OCI-LY3 (cell line): Measurements from ENCODE around the gene BUD31.

ENCODE experiments used
- H2AFZ ChIP-seq: fragments of 200-600, 300-600 bp; shearing (Covaris generic); 2 replicates; pipeline ENCODE4 v1.6.0; 2014; ENCODE audit warnings: antibody characterized with exemption, low read depth, low read length
- H3K27ac ChIP-seq: fragments of 200-600, 300-600 bp; sonication (generic); 2 replicates; pipeline ENCODE4 v1.5.1; 2014; ENCODE audit warnings: mild to moderate bottlenecking, low read length, moderate library complexity, mixed read lengths
- H3K27me3 ChIP-seq: fragments of 200-600, 300-600 bp; sonication (generic); 2 replicates; pipeline ENCODE4 v1.6.1; 2014; ENCODE audit warnings: low read depth, low read length, mixed read lengths
- H3K36me3 ChIP-seq: fragments of 200-600, 300-600 bp; sonication (generic); replicated peaks from 2 replicates; pipeline ENCODE3; 2014; ENCODE audit warnings: low read depth, low read length, mixed read lengths
- H3K4me1 ChIP-seq: fragments of 300-600, 200-600 bp; sonication (generic); 2 replicates; pipeline ENCODE4 v1.6.1; 2014; ENCODE audit warnings: low read length, mixed read lengths
- H3K4me2 ChIP-seq: fragments of 200-600, 300-600 bp; sonication (generic); 2 replicates; pipeline ENCODE4 v1.6.1; 2014; ENCODE audit warnings: low read length, mixed read lengths
- H3K4me3 ChIP-seq: fragments of 300-600, 200-600 bp; sonication (generic); 2 replicates; pipeline ENCODE4 v1.5.1; 2014; ENCODE audit warnings: antibody characterized with exemption, mild to moderate bottlenecking, low read length, moderate library complexity
- H3K79me2 ChIP-seq: fragments of 300-600, 200-600 bp; shearing (Covaris generic); 2 replicates; pipeline ENCODE4 v1.6.1; 2014; ENCODE audit warnings: mild to moderate bottlenecking, low read length, mixed read lengths
- H3K9ac ChIP-seq: fragments of 300-600, 200-600 bp; shearing (Covaris generic); 2 replicates; pipeline ENCODE4 v1.6.0; 2014; ENCODE audit warnings: mild to moderate bottlenecking, low read length, moderate library complexity
- H3K9me3 ChIP-seq: fragments of 200-600, 300-600 bp; shearing (Covaris generic); 2 replicates; pipeline ENCODE4 v1.6.1; 2014; ENCODE audit warnings: low read length, mixed read lengths; ENCODE audit not compliant: insufficient read depth
- H4K20me1 ChIP-seq: fragments of 200-600, 300-600 bp; sonication (generic); 2 replicates; pipeline ENCODE4 v1.6.1; 2016; ENCODE audit warnings: low read length, mixed read lengths; ENCODE audit not compliant: insufficient read depth
- CTCF ChIP-seq: fragments of 200-600, 300-600 bp; sonication (generic); IDR thresholded peaks from 2 replicates; pipeline ENCODE4 v1.5.1; 2014; ENCODE audit warnings: antibody characterized with exemption, low read length, low read depth
- EZH2phosphoT487 ChIP-seq: fragments of 200-600 bp; shearing (Covaris generic); IDR thresholded peaks from 2 replicates; pipeline ENCODE4 v1.6.1; 2018; ENCODE audit warnings: antibody characterized with exemption, mixed run types, low read depth

BUD31 gene

GRCh38 chr7:99456288-99456687 is 47.5 kb downstream of the BUD31 start:
- Histone ChIP-seq H3K4me3 (no peak overlapping the region), H3K4me2 (no peak overlapping the region), H3K9me3 (no peaks in the 10 kb centered on the region), H3K27ac (no peak overlapping the region), H3K9ac (no peak overlapping the region), H3K79me2 (peaks cover 37% of the 10 kb centered on the region), H4K20me1 (peaks cover 19% of the 10 kb centered on the region), H3K27me3 (no peaks in the 10 kb centered on the region), H2AFZ (no peak overlapping the region), H3K4me1 (no peaks in the 10 kb centered on the region), H3K36me3 (peaks cover 73% of the 10 kb centered on the region)
- TF ChIP-seq CTCF, result no peak
- no peak for TF ChIP-seq EZH2phosphoT487

DNA sequence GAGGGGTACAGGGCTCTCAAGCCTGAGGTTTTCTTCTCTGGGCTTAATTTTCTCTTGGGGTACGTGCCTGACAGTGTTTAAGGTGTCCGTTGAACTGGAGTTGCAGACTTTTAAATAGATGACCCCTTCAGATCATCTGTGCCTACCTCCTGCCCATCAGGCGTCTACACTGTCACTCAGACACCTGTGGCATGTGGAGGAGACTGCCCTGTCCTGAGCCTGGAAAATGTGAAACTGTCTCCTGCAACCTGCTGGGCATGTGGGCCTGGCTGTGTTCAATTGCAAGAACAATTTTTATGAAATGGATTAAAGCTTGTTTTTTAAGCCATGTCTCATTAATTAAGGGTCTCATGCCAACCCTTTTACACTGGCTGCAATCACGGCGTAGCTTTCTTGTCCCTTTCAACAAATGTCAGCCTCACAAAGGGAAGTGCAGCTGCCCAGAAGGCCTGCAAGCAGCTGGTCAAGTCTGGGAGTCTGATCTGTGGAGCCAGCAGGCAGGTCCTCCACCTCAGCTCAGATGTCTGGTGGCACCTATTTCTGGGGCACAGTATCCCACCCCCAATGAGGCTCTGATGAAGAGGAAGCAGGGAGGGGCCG is 48.4 kb downstream of the BUD31 start:
- Histone ChIP-seq H3K27me3 (no peaks in the 10 kb centered on the region), H3K9ac (no peak overlapping the region), H2AFZ (no peak overlapping the region), H3K79me2 (peaks cover 45% of the 10 kb centered on the region), H3K4me3 (no peak overlapping the region), H3K4me2 (no peak overlapping the region), H3K9me3 (no peaks in the 10 kb centered on the region), H3K36me3 (peaks cover 70% of the 10 kb centered on the region), H3K4me1 (no peaks in the 10 kb centered on the region), H3K27ac (no peak overlapping the region), H4K20me1 (peaks cover 19% of the 10 kb centered on the region)
- TF ChIP-seq CTCF (no peak), EZH2phosphoT487 (no peak)

DNA sequence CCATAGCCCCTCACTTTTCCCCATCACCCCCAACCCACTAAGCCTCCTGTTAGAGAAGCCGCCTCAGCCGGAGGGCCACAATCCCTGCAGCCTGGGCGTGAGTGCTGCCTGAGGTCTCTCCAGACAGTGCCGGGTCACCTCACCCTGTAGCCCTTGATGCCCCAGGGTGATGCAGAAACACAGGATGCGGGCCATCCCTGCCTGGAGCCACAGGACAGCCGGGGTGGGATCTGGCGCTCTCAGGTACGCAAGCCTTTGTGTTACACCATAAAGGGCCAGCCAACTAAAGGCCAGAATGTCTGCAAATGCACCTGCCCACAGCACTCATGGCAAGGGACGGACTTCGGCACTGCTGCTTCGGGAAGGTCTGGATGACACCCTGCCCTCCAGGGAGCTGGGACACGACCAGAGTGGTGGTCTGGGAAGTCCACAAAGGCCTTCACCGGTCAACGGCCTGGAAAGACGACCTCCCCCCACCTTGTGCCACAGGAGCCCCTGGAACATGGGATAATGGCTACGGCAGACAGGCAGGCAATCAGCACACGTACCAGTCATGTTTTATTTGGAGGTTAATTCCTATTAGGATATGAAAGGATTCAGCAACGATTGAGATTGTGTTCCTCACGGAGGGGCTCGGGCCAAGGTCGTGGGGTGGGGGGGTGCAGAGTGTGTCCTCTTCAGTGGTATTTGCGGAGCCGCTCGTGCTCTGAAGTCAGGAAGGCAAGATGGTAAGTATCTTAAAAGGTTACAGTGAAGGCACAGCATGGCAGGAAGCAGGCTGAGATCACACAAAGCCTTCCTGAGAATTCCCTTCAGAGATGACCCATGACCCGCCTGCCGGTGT is 49.1 kb downstream of the BUD31 start:
- no peak overlapping the region for H3K4me2 ChIP-seq
- H3K4me1 ChIP-seq, result no peaks in the 10 kb centered on the region
- no peak overlapping the region for H3K4me3 ChIP-seq
- peaks cover 19% of the 10 kb centered on the region for H4K20me1 ChIP-seq
- H3K9ac ChIP-seq, result no peak overlapping the region
- H3K27me3 ChIP-seq, result no peaks in the 10 kb centered on the region
- no peak for TF ChIP-seq EZH2phosphoT487
- TF ChIP-seq CTCF, result no peak
- H3K36me3 ChIP-seq, result peaks cover 71% of the 10 kb centered on the region
- H3K79me2 ChIP-seq, result peaks cover 53% of the 10 kb centered on the region
- H3K27ac ChIP-seq, result no peak overlapping the region
- no peak overlapping the region for H2AFZ ChIP-seq
- no peaks in the 10 kb centered on the region for H3K9me3 ChIP-seq

GRCh38 chr7:99459087-99459486 is 50.3 kb downstream of the BUD31 start:
- H3K79me2 ChIP-seq, result peaks cover 65% of the 10 kb centered on the region
- no peak overlapping the region for H3K4me3 ChIP-seq
- no peak overlapping the region for H3K4me2 ChIP-seq
- peaks cover 19% of the 10 kb centered on the region for H4K20me1 ChIP-seq
- TF ChIP-seq EZH2phosphoT487 (no peak), CTCF (no peak)
- no peaks in the 10 kb centered on the region for H3K9me3 ChIP-seq
- peaks cover 68% of the 10 kb centered on the region for H3K36me3 ChIP-seq
- no peak overlapping the region for H3K27ac ChIP-seq
- no peaks in the 10 kb centered on the region for H3K27me3 ChIP-seq
- H2AFZ ChIP-seq, result no peak overlapping the region
- H3K9ac ChIP-seq, result no peak overlapping the region
- H3K4me1 ChIP-seq, result no peaks in the 10 kb centered on the region
